ENCODE data around the gene DOCK1. TPM values are rescaled to one million over a fixed set of nuclear protein-coding genes. Genes with fewer than 3 reads are reported as not detected.

Gene DOCK1
- total RNA-seq, 1 experiment from 2014 or later, result 60.4 TPM

DNA sequence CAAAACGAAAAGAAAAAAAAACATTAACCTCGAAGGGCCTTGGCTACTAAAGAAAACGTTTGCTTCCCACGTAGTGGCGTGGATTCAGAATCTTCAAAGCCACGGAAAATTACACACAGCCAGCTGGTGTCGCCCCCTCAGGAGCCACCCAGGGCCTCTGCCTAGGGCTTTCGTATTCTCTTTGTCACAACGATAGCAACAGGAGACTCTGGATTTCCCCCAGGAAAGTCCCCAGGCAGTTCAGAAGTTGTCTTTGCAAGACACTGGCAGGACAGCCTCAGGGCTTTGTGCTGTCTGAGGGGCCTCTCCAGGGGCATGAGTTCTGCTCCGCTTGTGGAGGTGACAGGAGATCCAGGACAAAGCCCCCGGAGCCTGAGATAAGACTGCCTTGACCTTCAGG is 441.4 kb downstream of the DOCK1 start:
- DNase-seq (ENCODE audit: low read depth in 1 of 2, low spot score in 2 of 2), result no peak
- no peak overlapping the region for H3K4me3 ChIP-seq
- H3K27me3 ChIP-seq (replicated peaks), result no peaks in the 10 kb centered on the region
- H3K4me1 ChIP-seq (replicated peaks), result peaks cover 8% of the 10 kb centered on the region
- H3K9me3 ChIP-seq (replicated peaks), result no peaks in the 10 kb centered on the region
- H3K27ac ChIP-seq, result no peak overlapping the region
- H3K36me3 ChIP-seq, result peaks cover 21% of the 10 kb centered on the region

DNA sequence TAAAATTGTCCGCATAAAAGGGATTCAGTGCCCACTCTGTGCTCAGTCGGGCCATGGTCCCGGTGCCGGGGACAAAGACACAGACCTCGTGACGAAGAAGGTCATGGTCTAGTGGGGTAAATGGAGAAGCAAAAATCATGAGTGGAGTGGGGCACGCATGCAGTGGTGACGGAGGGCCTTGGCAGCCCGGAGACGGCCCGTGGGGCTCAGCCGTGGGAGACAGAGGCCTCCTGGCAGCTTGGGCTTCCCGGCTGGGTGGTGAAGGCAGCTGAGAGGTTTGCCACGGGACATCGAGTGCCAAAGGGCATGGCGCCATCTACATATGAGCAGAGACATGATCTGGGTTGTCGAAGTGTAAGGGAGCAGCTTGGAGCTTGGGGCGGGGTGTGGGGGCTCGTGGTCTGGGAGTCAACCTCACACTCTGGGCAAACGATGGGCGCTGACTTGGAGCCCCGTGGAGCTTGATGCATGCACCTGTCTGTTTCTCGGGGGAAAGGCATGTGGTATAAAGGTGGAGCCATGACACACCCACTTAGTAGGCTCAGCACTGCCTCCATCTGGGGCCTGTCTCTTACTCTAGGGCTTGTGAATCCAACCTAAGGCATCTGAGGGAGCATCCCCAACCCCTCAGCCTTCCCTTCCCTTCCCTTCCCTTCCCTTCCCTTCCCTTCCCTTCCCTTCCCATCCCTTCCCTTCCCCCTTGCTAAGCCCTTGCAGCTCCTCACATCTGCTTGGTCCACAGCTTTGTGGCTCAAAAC is 442.2 kb downstream of the DOCK1 start:
- Histone ChIP-seq H3K4me3 (no peak overlapping the region), H3K4me1 (replicated peaks) (peaks cover 8% of the 10 kb centered on the region), H3K27me3 (replicated peaks) (no peaks in the 10 kb centered on the region), H3K9me3 (replicated peaks) (no peaks in the 10 kb centered on the region), H3K36me3 (peaks cover 21% of the 10 kb centered on the region), H3K27ac (no peak overlapping the region)
- DNase-seq (ENCODE audit: low read depth in 1 of 2, low spot score in 2 of 2), result no peak

DNA sequence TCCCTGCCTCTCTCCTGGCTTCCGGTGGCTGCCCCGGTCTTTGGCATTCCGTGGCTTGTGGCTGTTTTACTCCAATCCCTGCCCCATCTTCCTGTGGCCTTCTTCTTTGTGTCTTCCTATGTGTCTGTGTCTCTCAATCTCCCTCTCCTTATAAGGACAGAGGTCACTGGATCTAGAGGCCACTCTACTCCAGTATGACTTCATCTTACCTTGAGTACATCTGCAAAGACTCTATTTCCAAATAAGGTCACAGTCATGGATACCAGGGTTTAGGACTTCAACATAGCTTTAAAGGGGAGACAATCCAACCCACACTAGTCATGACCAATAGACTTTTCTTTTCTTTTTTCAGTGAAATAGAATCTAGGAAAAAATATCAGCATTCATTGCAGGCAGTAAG is 444.5 kb downstream of the DOCK1 start:
- DNase-seq (ENCODE audit: low read depth in 1 of 2, low spot score in 2 of 2), result peak in 1 of 2 experiments; percentile 14
- Histone ChIP-seq H3K27me3 (replicated peaks) (no peaks in the 10 kb centered on the region), H3K4me3 (no peak overlapping the region), H3K9me3 (replicated peaks) (no peaks in the 10 kb centered on the region), H3K4me1 (replicated peaks) (peaks cover 8% of the 10 kb centered on the region), H3K36me3 (peaks cover 12% of the 10 kb centered on the region), H3K27ac (no peak overlapping the region)

DNA sequence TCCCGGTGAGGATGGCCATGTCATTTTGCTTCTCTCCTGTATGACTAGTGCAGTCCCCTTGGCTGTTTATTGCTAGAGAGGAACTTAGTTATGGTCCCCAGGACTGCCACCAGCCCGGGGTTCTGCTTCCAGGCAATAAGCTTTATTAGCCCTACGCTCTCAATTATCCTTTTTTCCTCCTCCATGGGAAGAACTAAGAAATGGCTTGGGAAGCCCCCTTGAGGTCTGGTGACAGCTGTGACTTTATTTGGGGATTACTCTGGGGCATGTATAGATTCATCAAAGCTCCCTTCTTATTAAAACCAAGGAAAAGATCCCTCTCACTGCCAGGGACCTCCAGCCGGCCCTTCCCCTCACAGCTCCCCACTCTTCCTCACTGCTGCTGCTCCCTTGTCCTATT is 446.3 kb downstream of the DOCK1 start:
- peaks cover 11% of the 10 kb centered on the region for H3K36me3 ChIP-seq
- no peaks in the 10 kb centered on the region for H3K27me3 ChIP-seq (replicated peaks)
- no peak overlapping the region for H3K4me3 ChIP-seq
- DNase-seq (ENCODE audit: low read depth in 1 of 2, low spot score in 2 of 2), result no peak
- peaks cover 8% of the 10 kb centered on the region for H3K4me1 ChIP-seq (replicated peaks)
- H3K9me3 ChIP-seq (replicated peaks), result no peaks in the 10 kb centered on the region
- no peak overlapping the region for H3K27ac ChIP-seq

DNA sequence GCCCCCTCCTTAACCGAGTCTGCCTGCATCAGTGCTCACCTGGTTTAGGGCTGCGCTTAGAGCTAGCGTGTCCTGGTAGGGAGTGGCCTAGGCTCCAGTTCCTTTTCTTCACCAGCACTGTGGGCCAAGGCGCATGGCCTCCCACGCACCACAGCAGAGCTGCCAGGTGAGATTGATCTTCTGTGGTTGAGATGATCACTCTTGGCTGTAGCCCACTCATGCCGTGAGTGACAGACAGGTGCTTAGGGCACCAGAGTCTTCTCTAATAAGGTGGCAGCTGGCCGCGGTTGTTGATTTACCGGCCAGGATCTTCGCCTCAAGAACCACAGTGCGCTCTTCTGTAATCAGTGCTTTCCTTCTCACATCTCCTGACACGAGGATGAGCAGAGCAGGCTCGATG is 448.3 kb downstream of the DOCK1 start:
- Histone ChIP-seq H3K4me1 (replicated peaks) (peaks cover 8% of the 10 kb centered on the region), H3K36me3 (peaks cover 11% of the 10 kb centered on the region), H3K4me3 (no peak overlapping the region), H3K27ac (no peak overlapping the region), H3K27me3 (replicated peaks) (no peaks in the 10 kb centered on the region), H3K9me3 (replicated peaks) (no peaks in the 10 kb centered on the region)
- DNase-seq (ENCODE audit: low read depth in 1 of 2, low spot score in 2 of 2), result no peak

DNA sequence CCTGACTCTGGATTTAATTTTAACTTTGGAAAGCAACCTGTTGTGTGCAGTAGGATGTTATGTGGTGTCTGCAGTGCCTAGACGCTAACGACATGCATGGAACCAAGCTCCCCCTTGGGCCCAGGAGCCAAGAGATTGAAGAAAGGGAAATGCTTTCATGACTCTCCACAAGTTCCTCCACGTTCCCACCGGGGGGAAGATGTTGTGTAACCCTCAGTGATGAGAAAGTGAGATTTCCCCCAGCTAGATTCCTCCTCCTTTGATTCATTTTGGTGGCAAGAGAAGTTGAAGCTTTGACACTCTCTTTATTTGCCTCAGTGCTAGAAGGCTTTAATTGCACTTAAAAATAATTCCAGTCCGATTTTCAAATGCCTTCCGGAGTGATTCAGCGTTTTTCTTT is 449.0 kb downstream of the DOCK1 start:
- no peak for DNase-seq (ENCODE audit: low read depth in 1 of 2, low spot score in 2 of 2)

DNA sequence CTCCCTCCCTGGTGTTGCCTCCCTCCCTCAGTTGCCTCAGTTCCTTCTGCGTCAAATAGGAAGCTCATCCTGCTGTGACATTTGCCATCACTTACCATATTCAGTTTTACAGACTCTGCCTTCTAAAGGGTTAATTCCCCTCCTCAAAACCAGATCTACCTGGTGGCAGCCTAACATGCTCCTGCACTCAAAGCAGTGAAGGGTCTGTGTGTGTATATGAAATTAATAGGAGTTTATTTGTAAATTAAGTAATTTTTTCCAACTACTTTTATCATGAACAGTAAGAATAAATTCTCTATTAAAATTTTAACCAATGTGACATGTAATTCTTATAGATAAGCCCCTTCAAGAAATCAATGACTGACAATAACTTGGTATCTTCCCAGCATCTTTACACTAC is 449.8 kb downstream of the DOCK1 start:
- peak in 1 of 2 experiments; percentile 12 for DNase-seq (ENCODE audit: low read depth in 1 of 2, low spot score in 2 of 2)

More for the DNA sequence above, 449.0 kb downstream of the DOCK1 start:
- Histone ChIP-seq H3K4me3 (no peak overlapping the region), H3K9me3 (replicated peaks) (no peaks in the 10 kb centered on the region), H3K4me1 (replicated peaks) (peaks cover 6% of the 10 kb centered on the region), H3K27me3 (replicated peaks) (no peaks in the 10 kb centered on the region), H3K27ac (no peak overlapping the region), H3K36me3 (peaks cover 13% of the 10 kb centered on the region)

DNA sequence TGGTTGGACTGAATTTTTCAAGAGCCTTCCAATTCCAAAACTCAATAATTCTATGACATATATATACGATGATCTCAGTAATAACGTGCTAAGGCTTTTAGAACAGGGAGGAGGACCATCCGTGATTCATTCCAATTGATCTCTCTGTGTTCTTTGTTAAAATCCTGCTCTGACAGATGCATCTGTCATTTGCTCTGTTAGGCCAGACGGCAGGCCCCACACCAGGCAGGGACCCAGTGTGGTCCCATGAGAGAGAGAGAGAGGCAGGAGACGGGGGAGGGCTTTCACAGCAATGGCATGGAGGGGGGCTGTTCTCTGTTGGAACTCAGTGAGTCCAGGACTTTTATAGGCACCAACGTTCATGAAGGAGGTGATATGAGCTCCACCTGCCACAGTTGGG is 451.1 kb downstream of the DOCK1 start:
- Histone ChIP-seq H3K9me3 (replicated peaks) (no peaks in the 10 kb centered on the region), H3K27me3 (replicated peaks) (no peaks in the 10 kb centered on the region), H3K4me3 (no peak overlapping the region), H3K4me1 (replicated peaks) (no peaks in the 10 kb centered on the region), H3K36me3 (peaks cover 16% of the 10 kb centered on the region), H3K27ac (no peak overlapping the region)
- DNase-seq (ENCODE audit: low read depth in 1 of 2, low spot score in 2 of 2), result no peak

More for the DNA sequence above, 449.8 kb downstream of the DOCK1 start:
- Histone ChIP-seq H3K4me1 (replicated peaks) (no peaks in the 10 kb centered on the region), H3K4me3 (no peak overlapping the region), H3K27ac (no peak overlapping the region), H3K36me3 (peaks cover 16% of the 10 kb centered on the region), H3K9me3 (replicated peaks) (no peaks in the 10 kb centered on the region), H3K27me3 (replicated peaks) (no peaks in the 10 kb centered on the region)

DNA sequence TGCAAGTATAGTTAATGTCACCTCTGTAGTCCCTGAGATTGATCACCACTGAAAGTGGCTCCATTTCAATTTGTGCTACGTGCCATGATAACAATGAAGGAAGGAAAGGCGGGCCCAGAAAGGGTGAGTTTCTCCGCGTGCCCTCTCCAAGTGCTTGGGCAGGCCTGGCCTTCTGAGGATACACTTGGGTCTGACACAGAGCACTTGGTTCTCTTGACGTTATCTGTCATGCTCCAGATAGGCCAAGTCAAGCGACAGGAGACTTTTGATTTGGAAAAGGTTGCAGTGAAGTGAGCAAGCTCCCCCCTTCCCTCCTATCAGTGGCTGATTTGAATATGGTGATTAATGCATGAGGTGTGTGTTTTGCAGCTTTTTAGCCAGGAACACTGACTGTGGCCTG is 452.0 kb downstream of the DOCK1 start:
- DNase-seq (ENCODE audit: low read depth in 1 of 2, low spot score in 2 of 2), result no peak
- no peaks in the 10 kb centered on the region for H3K9me3 ChIP-seq (replicated peaks)
- no peak overlapping the region for H3K4me3 ChIP-seq
- H3K27me3 ChIP-seq (replicated peaks), result no peaks in the 10 kb centered on the region
- no peak overlapping the region for H3K27ac ChIP-seq
- H3K36me3 ChIP-seq, result peaks cover 16% of the 10 kb centered on the region
- H3K4me1 ChIP-seq (replicated peaks), result no peaks in the 10 kb centered on the region

DNA sequence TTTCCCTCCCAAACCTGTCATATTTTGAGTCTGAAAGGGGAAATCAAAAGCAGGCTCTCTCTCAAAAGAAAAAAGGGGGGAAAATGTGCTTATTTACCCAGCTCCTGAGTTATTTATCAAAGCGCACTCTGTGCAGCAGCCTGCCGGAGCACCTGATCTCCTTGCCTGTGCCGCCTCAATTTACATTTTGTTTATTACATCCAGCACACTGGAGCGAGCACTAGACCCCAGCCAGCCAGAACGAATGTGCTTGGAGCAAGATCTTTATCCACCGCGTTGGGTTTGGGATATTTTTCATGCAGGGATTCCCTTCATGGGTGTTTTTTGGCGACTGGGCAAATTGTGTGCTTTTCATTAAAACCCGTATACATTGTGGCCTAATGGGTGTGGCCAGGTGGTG is 453.1 kb downstream of the DOCK1 start:
- no peaks in the 10 kb centered on the region for H3K4me1 ChIP-seq (replicated peaks)
- no peak overlapping the region for H3K27ac ChIP-seq
- H3K9me3 ChIP-seq (replicated peaks), result no peaks in the 10 kb centered on the region
- H3K36me3 ChIP-seq, result peaks cover 16% of the 10 kb centered on the region
- no peaks in the 10 kb centered on the region for H3K27me3 ChIP-seq (replicated peaks)
- no peak for DNase-seq (ENCODE audit: low read depth in 1 of 2, low spot score in 2 of 2)
- H3K4me3 ChIP-seq, result no peak overlapping the region

DNA sequence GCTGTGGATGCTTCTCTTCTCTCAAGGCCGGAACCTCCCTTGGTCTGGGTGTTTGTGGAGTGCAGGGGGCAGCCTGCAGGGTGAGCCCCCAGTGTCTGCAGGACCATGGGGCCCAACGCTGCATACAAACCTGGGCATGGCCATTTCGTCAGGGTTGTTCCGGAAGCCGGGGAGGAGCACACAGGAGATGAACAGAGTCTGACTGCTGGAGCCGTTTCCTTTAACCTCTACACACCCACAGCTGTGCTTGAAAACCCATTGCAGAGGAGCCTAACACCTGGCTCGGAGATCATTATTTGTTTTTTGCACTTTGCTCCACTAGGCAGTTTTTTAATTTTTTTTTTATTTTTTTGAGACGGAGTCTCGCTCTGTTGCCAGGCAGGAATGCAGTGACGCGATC is 458.8 kb downstream of the DOCK1 start:
- Histone ChIP-seq H3K27ac (no peak overlapping the region), H3K4me3 (no peak overlapping the region), H3K4me1 (replicated peaks) (no peaks in the 10 kb centered on the region), H3K9me3 (replicated peaks) (no peaks in the 10 kb centered on the region), H3K27me3 (replicated peaks) (no peaks in the 10 kb centered on the region), H3K36me3 (peaks cover 8% of the 10 kb centered on the region)
- no peak for DNase-seq (ENCODE audit: low read depth in 1 of 2, low spot score in 2 of 2)

DNA sequence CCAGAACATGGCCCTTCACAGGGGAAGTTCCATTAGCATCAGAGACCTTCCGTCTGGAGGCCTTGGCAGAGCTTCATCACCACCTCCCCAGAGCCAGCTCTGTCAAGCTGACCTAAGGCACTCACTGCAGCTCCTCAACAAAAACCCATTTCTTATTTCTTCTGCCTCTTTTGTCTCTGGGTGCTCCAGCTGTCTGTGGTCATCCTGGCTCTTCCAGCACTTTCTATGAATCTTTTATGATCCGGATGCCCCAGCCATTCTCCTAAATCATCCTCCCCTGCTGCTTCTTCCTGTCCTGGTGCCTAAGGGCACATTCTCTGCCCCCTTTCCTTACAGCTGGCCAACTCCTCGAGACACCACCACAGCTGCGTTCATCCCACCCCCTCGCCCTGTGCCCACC is 462.9 kb downstream of the DOCK1 start:
- no peaks in the 10 kb centered on the region for H3K4me1 ChIP-seq (replicated peaks)
- no peak overlapping the region for H3K4me3 ChIP-seq
- H3K36me3 ChIP-seq, result peaks cover 6% of the 10 kb centered on the region; the same call in 1 of the 2 replicates
- no peaks in the 10 kb centered on the region for H3K9me3 ChIP-seq (replicated peaks)
- no peak overlapping the region for H3K27ac ChIP-seq
- H3K27me3 ChIP-seq (replicated peaks), result no peaks in the 10 kb centered on the region
- no peak for DNase-seq (ENCODE audit: low read depth in 1 of 2, low spot score in 2 of 2)

DNA sequence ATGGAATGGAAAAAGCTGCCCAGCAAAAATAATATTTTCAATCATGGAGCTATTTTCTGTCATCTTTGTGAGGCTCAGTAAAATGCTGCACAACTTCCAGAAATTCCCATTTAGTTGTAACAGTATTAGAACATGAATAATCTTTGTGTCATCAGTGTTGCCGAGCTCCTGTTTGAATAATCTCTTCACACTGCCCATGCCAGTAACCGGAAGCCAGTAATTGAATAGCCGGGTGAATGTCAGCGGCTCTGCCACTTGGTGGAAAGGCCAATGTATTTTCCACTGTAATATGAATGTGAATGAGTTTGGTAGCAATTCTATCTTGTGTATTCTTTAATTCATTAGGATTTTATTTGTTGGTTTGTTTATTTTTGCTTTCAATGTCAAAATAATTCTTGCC is 463.7 kb downstream of the DOCK1 start:
- H3K4me3 ChIP-seq, result no peak overlapping the region
- no peaks in the 10 kb centered on the region for H3K4me1 ChIP-seq (replicated peaks)
- DNase-seq (ENCODE audit: low read depth in 1 of 2, low spot score in 2 of 2), result no peak
- no peaks in the 10 kb centered on the region for H3K9me3 ChIP-seq (replicated peaks)
- H3K36me3 ChIP-seq, result peaks cover 11% of the 10 kb centered on the region
- H3K27me3 ChIP-seq (replicated peaks), result no peaks in the 10 kb centered on the region
- no peak overlapping the region for H3K27ac ChIP-seq

DNA sequence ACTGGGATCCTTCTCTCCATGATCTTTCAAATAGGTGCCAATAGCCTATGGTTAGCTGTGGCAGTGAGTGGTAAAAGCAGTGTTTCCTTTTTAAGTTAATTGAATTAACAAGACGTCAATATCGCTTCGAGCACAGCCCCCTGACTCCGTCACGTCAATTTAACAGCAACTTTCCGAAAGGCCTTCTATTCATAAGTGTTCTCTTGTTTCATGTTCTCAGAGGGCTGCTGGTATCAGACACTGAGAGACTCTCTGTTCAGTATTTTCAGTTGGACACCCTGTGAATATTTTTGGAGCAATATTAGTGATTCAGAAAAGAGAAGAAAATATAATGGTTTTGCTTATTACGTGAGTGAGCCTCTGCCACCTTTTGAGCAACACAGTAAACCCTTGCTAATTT is 465.4 kb downstream of the DOCK1 start:
- DNase-seq (ENCODE audit: low read depth in 1 of 2, low spot score in 2 of 2), result no peak
- H3K27ac ChIP-seq, result no peak overlapping the region
- H3K27me3 ChIP-seq (replicated peaks), result no peaks in the 10 kb centered on the region
- no peak overlapping the region for H3K4me3 ChIP-seq
- H3K4me1 ChIP-seq (replicated peaks), result no peaks in the 10 kb centered on the region
- no peaks in the 10 kb centered on the region for H3K9me3 ChIP-seq (replicated peaks)
- peaks cover 28% of the 10 kb centered on the region for H3K36me3 ChIP-seq

DNA sequence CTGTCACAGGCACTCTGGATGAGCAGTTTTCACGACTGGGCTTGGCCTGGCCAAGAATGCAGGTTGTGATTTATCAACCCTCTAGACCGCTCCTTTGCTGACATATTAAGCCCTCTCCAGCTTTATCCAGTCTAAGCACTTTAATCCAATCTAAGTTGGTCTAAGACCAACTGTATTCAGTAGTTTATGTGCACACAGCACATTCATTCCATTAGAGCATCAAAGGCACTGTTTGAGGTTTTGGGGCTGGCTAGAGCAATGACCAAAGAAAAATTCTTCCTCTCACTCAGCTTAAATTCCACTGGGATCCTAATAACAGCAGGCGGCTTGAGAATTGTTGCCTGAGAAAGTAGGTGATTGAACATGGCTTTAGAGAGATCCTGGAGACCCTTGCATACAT is 467.1 kb downstream of the DOCK1 start:
- peaks cover 40% of the 10 kb centered on the region for H3K36me3 ChIP-seq
- H3K4me1 ChIP-seq (replicated peaks), result no peaks in the 10 kb centered on the region
- H3K27ac ChIP-seq, result no peak overlapping the region
- no peak for DNase-seq (ENCODE audit: low read depth in 1 of 2, low spot score in 2 of 2)
- H3K9me3 ChIP-seq (replicated peaks), result no peaks in the 10 kb centered on the region
- no peaks in the 10 kb centered on the region for H3K27me3 ChIP-seq (replicated peaks)
- no peak overlapping the region for H3K4me3 ChIP-seq
